GM13976 (cell line): ENCODE measurements around the gene PPP3CA.

Source experiments
- DNase-seq: peaks from one replicate; pipeline ENCODE4 v3.0.0; 2012; ENCODE audit warnings: low spot score
- CTCF ChIP-seq: IDR thresholded peaks from 2 replicates; pipeline ENCODE4 v1.5.1; 2012; ENCODE audit warnings: borderline replicate concordance, mild to moderate bottlenecking; ENCODE audit not compliant: insufficient read depth; ENCODE audit errors: extremely low read depth, missing control alignments, control extremely low read depth
- in situ Hi-C: fragments of 300-500 bp; cut with MboI; formaldehyde crosslinking; loops from one replicate; pipeline ENCODE4 v1.12.0; 2022; ENCODE audit warnings: low sequenced_read_pairs, mixed read lengths, inconsistent platforms; ENCODE audit not compliant: unreplicated experiment

The PPP3CA gene

GRCh38 chr4:101288365-101289145, 58.8 kb downstream of the PPP3CA start:
- in situ Hi-C loops: no loop called here
- no peak for TF ChIP-seq CTCF
- DNase-seq: no peak

GRCh38 chr4:101287324-101287723, 60.0 kb downstream of the PPP3CA start:
- in situ Hi-C loops: no loop called here
- TF ChIP-seq CTCF: no peak

GRCh38 chr4:101286663-101287062, 60.7 kb downstream of the PPP3CA start:
- in situ Hi-C loops: no loop called here
- DNase-seq: no peak
- no peak for TF ChIP-seq CTCF

More at GRCh38 chr4:101287324-101287723, 60.0 kb downstream of the PPP3CA start:
- DNase-seq: no peak

- no peak for DNase-seq
- TF ChIP-seq CTCF: no peak
- in situ Hi-C loops: no loop called here
These were observed 61.3 kb downstream of the PPP3CA start for GRCh38 chr4:101285985-101286384.

- no peak for DNase-seq
- in situ Hi-C loops: no loop called here
- no peak for TF ChIP-seq CTCF
These were observed 62.8 kb downstream of the PPP3CA start for GRCh38 chr4:101284546-101284945.

GRCh38 chr4:101283434-101283833, 63.9 kb downstream of the PPP3CA start:
- no peak for TF ChIP-seq CTCF
- no peak for DNase-seq

More at GRCh38 chr4:101283434-101283833, 63.9 kb downstream of the PPP3CA start:
- in situ Hi-C loops: no loop called here
